ENCODE measurements around the gene POU2AF2. TPM values are rescaled to one million over a fixed set of nuclear protein-coding genes. Genes with fewer than 3 reads are reported as not detected.

POU2AF2 gene
- total RNA-seq, 2 experiments from 2014 or later: not detected

GRCh38 chr11:111334532-111335502, 89.3 kb downstream of the POU2AF2 start:
- Mint-ChIP-seq H3K27ac (no peak overlapping the region), H3K4me3 (no peak overlapping the region), H3K36me3 (no peaks in the 10 kb centered on the region), H3K4me1 (no peaks in the 10 kb centered on the region), H3K9me3 (ENCODE audit: low read depth) (peaks cover 3% of the 10 kb centered on the region), H3K27me3 (peaks cover 31% of the 10 kb centered on the region)
- ATAC-seq (no peak), DNase-seq (no peak)
- CTCF ChIA-PET: no interaction called here

GRCh38 chr11:111335549-111335948, 90.0 kb downstream of the POU2AF2 start:
- peaks cover 6% of the 10 kb centered on the region for H3K9me3 Mint-ChIP-seq (ENCODE audit: low read depth)
- no peak overlapping the region for H3K27ac Mint-ChIP-seq
- H3K36me3 Mint-ChIP-seq: no peaks in the 10 kb centered on the region
- H3K4me1 Mint-ChIP-seq: no peaks in the 10 kb centered on the region
- no peak for DNase-seq
- H3K27me3 Mint-ChIP-seq: peaks cover 34% of the 10 kb centered on the region
- CTCF ChIA-PET: no interaction called here
- H3K4me3 Mint-ChIP-seq: no peak overlapping the region
- no peak for ATAC-seq

Other genes starting within 250 kb of the POU2AF2 start
- not detected for gene POU2AF3, start 52.8 kb downstream of the POU2AF2 start, total RNA-seq
- gene POU2AF1, start 133.6 kb downstream of the POU2AF2 start, total RNA-seq: 1 to 10 TPM; 2.9 to 7.4 TPM